ENCODE measurements around the gene TRAF2. TPM values are rescaled to one million over a fixed set of nuclear protein-coding genes. Genes with fewer than 3 reads are reported as not detected.
A peak's percentile ranks its signal among the peaks of the same experiment; 100 is the strongest.

TRAF2 gene
- total RNA-seq, 2 donors from 2014 or later = 45.9 to 55.1 TPM

GRCh38 chr9:136926154-136926704 is 39.9 kb downstream of the TRAF2 start:
- Histone ChIP-seq H3K4me3 (ENCODE audit: low read length) (no peak overlapping the region), H3K9ac (ENCODE audit: extremely low read depth, low read length, poor library complexity, severe bottlenecking) (no peak overlapping the region), H3K27me3 (ENCODE audit: control insufficient read depth, insufficient read depth, low read length, poor library complexity, severe bottlenecking) (no peaks in the 10 kb centered on the region), H3K4me1 (ENCODE audit: control insufficient read depth, insufficient read depth, low read length) (no peaks in the 10 kb centered on the region), H3K27ac (ENCODE audit: low read depth, low read length) (no peak overlapping the region), H3K36me3 (ENCODE audit: control insufficient read depth, insufficient read depth, low read length) (peaks cover 46% of the 10 kb centered on the region), H3K9me3 (ENCODE audit: control insufficient read depth, low read length) (no peaks in the 10 kb centered on the region)
- Mint-ChIP-seq H3K4me3 (no peak overlapping the region), H3K27me3 (ENCODE audit: insufficient read depth) (no peaks in the 10 kb centered on the region), H3K36me3 (ENCODE audit: low read depth) (peaks cover 35% of the 10 kb centered on the region), H3K4me1 (no peaks in the 10 kb centered on the region), H3K27ac (no peak overlapping the region), H3K9me3 (no peaks in the 10 kb centered on the region)
- peak; percentile 2 for TF ChIP-seq CTCF (conservative IDR thresholded peaks at IDR 0.05)
- no peak for DNase-seq
- WGBS, 2 experiments (ENCODE audit: insufficient coverage in 1 of 2, insufficient read length in 1 of 2) = 91 to 93% methylated on average over 7 to 9 of the region's 9 CpGs

GRCh38 chr9:136926749-136927148 is 40.4 kb downstream of the TRAF2 start:
- Mint-ChIP-seq H3K4me3 (no peak overlapping the region), H3K4me1 (no peaks in the 10 kb centered on the region), H3K36me3 (ENCODE audit: low read depth) (peaks cover 38% of the 10 kb centered on the region), H3K27ac (no peak overlapping the region), H3K9me3 (no peaks in the 10 kb centered on the region), H3K27me3 (ENCODE audit: insufficient read depth) (no peaks in the 10 kb centered on the region)
- no peak overlapping the region for H3K27ac ChIP-seq (ENCODE audit: low read depth, low read length)
- H3K4me1 ChIP-seq (ENCODE audit: control insufficient read depth, insufficient read depth, low read length) = no peaks in the 10 kb centered on the region
- peaks cover 51% of the 10 kb centered on the region for H3K36me3 ChIP-seq (ENCODE audit: control insufficient read depth, insufficient read depth, low read length)
- no peak for DNase-seq
- no peak overlapping the region for H3K4me3 ChIP-seq (ENCODE audit: low read length)
- no peaks in the 10 kb centered on the region for H3K9me3 ChIP-seq (ENCODE audit: control insufficient read depth, low read length)
- 92 to 96% methylated on average over 13 of the region's 13 CpGs for WGBS, 2 experiments (ENCODE audit: insufficient coverage in 1 of 2, insufficient read length in 1 of 2)
- TF ChIP-seq CTCF (conservative IDR thresholded peaks at IDR 0.05) = no peak
- H3K9ac ChIP-seq (ENCODE audit: extremely low read depth, low read length, poor library complexity, severe bottlenecking) = no peak overlapping the region
- H3K27me3 ChIP-seq (ENCODE audit: control insufficient read depth, insufficient read depth, low read length, poor library complexity, severe bottlenecking) = no peaks in the 10 kb centered on the region

GRCh38 chr9:136927343-136928271 is 41.3 kb downstream of the TRAF2 start:
- no peak for DNase-seq
- no peaks in the 10 kb centered on the region for H3K27me3 Mint-ChIP-seq (ENCODE audit: insufficient read depth)
- H3K4me3 Mint-ChIP-seq = no peak overlapping the region
- no peak overlapping the region for H3K4me3 ChIP-seq (ENCODE audit: low read length)
- no peak overlapping the region for H3K27ac Mint-ChIP-seq
- H3K4me1 Mint-ChIP-seq = no peaks in the 10 kb centered on the region
- WGBS, 2 experiments (ENCODE audit: insufficient coverage in 1 of 2, insufficient read length in 1 of 2) = 94 to 95% methylated on average over 23 of the region's 23 CpGs
- H3K27me3 ChIP-seq (ENCODE audit: control insufficient read depth, insufficient read depth, low read length, poor library complexity, severe bottlenecking) = no peaks in the 10 kb centered on the region
- H3K27ac ChIP-seq (ENCODE audit: low read depth, low read length) = no peak overlapping the region
- peaks cover 55% of the 10 kb centered on the region for H3K36me3 ChIP-seq (ENCODE audit: control insufficient read depth, insufficient read depth, low read length)
- no peak overlapping the region for H3K9ac ChIP-seq (ENCODE audit: extremely low read depth, low read length, poor library complexity, severe bottlenecking)
- H3K4me1 ChIP-seq (ENCODE audit: control insufficient read depth, insufficient read depth, low read length) = no peaks in the 10 kb centered on the region
- no peaks in the 10 kb centered on the region for H3K9me3 Mint-ChIP-seq
- no peak for TF ChIP-seq CTCF (conservative IDR thresholded peaks at IDR 0.05)
- H3K36me3 Mint-ChIP-seq (ENCODE audit: low read depth) = peaks cover 36% of the 10 kb centered on the region
- no peaks in the 10 kb centered on the region for H3K9me3 ChIP-seq (ENCODE audit: control insufficient read depth, low read length)

Measured in endodermal cell (in vitro differentiated cells).